ENCODE measurements around the gene TM9SF1.

GRCh38 chr14:24238527-24239037 lies 43.3 kb upstream of the TM9SF1 start:
- no peak for TF ChIP-seq CTCF (IDR thresholded peaks at IDR 0.05)
- TF ChIP-seq REST (IDR thresholded peaks at IDR 0.05; ENCODE audit: insufficient read depth in 1 of 2, low read depth in 2 of 2, low read length in 1 of 2), result no peak
- no peak for TF ChIP-seq POLR2AphosphoS5 (IDR thresholded peaks at IDR 0.05; ENCODE audit: low read depth, low read length)
- no peak for TF ChIP-seq SIN3A (IDR thresholded peaks at IDR 0.05; ENCODE audit: borderline replicate concordance, insufficient read depth, low read depth, low read length)

All from Panc1 (cell line).